ENCODE results near the gene MSL3B.

The MSL3B gene

DNA sequence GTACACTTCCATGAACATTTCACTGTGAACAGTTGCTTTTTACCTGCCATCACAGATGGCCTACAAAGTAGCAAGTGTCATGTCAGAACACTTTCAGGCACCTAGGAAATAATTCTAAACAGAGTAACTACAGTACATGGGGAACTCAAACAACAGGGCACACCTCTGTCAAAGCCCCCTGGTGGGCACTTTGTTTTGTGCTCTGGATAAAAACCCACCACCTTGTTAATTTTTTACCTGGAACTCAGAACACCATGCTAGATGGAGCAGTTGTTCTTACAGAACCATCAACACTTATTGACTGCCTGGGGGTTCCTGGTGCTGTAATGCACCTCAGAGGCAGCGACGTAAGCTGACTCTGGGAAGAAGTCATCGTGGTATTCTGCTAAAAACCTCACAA is 2.3 kb downstream of the MSL3B start:
- Histone ChIP-seq H3K36me3 (no peaks in the 10 kb centered on the region), H3K9me3 (no peaks in the 10 kb centered on the region), H3K27ac (no peak overlapping the region), H3K27me3 (no peaks in the 10 kb centered on the region), H3K4me3 (no peak overlapping the region), H3K4me1 (no peaks in the 10 kb centered on the region)
- WGBS (ENCODE audit: insufficient coverage, low coverage, low lambda C conversion rate, missing lambda C conversion rate), result 86% methylated on average over 3 of the region's 3 CpGs
- intact Hi-C loops (cut with DNase I), result no loop called here
- DNase-seq (no peak), ATAC-seq (no peak)
- no peak for TF ChIP-seq POLR2A (IDR thresholded peaks at IDR 0.05)
- TF ChIP-seq, protein P1, sequence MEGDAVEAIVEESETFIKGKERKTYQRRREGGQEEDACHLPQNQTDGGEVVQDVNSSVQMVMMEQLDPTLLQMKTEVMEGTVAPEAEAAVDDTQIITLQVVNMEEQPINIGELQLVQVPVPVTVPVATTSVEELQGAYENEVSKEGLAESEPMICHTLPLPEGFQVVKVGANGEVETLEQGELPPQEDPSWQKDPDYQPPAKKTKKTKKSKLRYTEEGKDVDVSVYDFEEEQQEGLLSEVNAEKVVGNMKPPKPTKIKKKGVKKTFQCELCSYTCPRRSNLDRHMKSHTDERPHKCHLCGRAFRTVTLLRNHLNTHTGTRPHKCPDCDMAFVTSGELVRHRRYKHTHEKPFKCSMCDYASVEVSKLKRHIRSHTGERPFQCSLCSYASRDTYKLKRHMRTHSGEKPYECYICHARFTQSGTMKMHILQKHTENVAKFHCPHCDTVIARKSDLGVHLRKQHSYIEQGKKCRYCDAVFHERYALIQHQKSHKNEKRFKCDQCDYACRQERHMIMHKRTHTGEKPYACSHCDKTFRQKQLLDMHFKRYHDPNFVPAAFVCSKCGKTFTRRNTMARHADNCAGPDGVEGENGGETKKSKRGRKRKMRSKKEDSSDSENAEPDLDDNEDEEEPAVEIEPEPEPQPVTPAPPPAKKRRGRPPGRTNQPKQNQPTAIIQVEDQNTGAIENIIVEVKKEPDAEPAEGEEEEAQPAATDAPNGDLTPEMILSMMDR (IDR thresholded peaks at IDR 0.05), result no peak

DNA sequence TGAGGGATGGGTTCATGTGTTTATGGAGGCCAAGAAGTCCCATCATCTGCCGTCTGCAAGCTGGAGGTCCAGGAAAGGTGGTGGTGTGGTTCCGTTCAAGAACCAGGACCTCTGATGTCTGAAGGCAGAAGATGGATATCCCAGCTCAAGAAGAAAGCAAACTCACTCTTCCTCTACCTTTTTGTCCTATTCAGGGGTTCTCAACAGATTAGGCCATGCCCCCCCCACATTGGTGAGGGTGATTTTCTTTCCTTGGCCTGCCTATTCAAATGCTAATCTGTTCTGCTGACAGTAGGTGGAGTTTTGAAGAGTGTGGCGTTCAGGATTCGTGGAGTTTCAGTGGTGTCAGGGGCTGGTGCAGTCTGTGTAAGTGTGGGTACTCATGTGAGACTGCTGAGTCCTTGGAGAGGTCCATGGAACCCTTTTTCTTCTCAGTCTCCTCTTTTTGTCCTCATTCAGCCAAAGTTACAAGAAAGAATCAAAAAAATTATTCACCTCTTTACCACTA is 5.9 kb downstream of the MSL3B start:
- no peak overlapping the region for H3K4me3 ChIP-seq
- peaks cover 0 to 3% (median 0%) of the 10 kb centered on the region in 4 donors for H3K4me1 ChIP-seq
- H3K27ac ChIP-seq, result no peak overlapping the region
- TF ChIP-seq, protein P1 (IDR thresholded peaks at IDR 0.05), result peak in 1 of 4 donors; percentile 8
- TF ChIP-seq POLR2A (IDR thresholded peaks at IDR 0.05), result no peak
- intact Hi-C loops (cut with DNase I), result no loop called here
- WGBS (ENCODE audit: insufficient coverage, low coverage, low lambda C conversion rate, missing lambda C conversion rate), result 58% methylated on average over 3 of the region's 4 CpGs
- no peak for ATAC-seq
- no peak for DNase-seq
- H3K36me3 ChIP-seq, result no peaks in the 10 kb centered on the region
- H3K9me3 ChIP-seq, result no peaks in the 10 kb centered on the region
- no peaks in the 10 kb centered on the region for H3K27me3 ChIP-seq

DNA sequence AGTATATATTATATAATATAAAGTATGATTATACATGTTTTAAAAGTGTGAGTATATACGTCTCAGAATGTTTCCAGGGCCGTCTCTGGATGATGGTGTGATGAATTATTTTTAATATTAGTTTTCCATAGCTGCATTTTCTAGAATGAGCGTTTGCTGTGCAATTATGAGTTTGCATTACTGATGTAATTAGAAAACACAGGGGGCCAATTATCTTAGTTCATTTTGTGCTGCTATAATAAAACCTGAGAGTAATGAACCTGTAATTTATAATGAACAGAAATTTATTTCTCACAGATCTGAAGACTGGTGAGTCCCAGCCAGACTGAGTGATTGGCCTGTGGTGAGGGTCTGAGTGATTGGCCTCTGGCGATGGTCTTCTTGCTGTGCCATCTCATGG is 9.9 kb downstream of the MSL3B start:
- TF ChIP-seq POLR2A (IDR thresholded peaks at IDR 0.05), result no peak
- TF ChIP-seq, protein P1 (IDR thresholded peaks at IDR 0.05), result no peak
- intact Hi-C loops (cut with DNase I), result no loop called here
- Histone ChIP-seq H3K27ac (no peak overlapping the region), H3K27me3 (no peaks in the 10 kb centered on the region), H3K9me3 (no peaks in the 10 kb centered on the region), H3K4me1 (peaks cover 0 to 4% (median 2%) of the 10 kb centered on the region in 4 donors), H3K4me3 (no peak overlapping the region), H3K36me3 (no peaks in the 10 kb centered on the region)
- DNase-seq, result no peak
- 84% methylated on average over 4 of the region's 4 CpGs for WGBS (ENCODE audit: insufficient coverage, low coverage, low lambda C conversion rate, missing lambda C conversion rate)
- ATAC-seq, result no peak

DNA sequence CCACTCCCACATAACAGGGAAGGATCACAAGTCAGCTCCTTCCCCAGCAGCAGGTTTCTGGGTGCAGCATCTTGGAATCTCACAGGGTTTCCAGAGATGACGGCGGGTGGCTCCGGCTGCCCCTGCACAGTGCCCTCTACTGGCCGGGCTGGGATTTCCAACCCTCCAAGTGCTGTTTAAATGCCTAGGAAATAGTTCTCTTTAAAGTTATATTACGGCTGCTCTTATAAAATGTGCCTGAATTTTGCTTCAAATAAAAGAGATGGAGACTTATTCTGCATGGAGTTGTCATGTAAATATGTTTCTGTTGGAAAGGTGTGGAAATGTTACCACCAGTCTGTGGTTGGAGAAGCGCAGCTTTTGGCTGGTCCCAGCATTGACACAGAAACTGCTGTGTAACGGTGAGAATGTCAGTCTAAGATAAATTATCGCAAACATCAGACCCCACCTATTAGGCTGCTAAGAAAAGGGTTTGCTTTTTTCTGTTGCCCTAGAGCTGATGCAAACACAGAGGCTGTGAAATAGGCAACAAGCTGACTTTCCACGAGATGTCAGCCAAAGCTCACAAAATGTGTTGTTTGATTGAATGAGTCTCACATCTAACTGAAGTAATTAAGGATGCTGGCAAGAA is 10.6 kb downstream of the MSL3B start:
- H3K36me3 ChIP-seq, result no peaks in the 10 kb centered on the region
- TF ChIP-seq, protein P1 (IDR thresholded peaks at IDR 0.05), result peak; percentile 63 to 83 (median 74)
- TF ChIP-seq POLR2A (IDR thresholded peaks at IDR 0.05), result no peak
- H3K4me3 ChIP-seq, result no peak overlapping the region
- DNase-seq (peak; percentile 57 to 70 (median 65)), ATAC-seq (peak; percentile 54 to 62 (median 58))
- H3K9me3 ChIP-seq, result no peaks in the 10 kb centered on the region
- H3K27ac ChIP-seq, result no peak overlapping the region
- intact Hi-C loops (cut with DNase I), result no loop called here
- WGBS (ENCODE audit: insufficient coverage, low coverage, low lambda C conversion rate, missing lambda C conversion rate), result 22% methylated on average over 9 of the region's 9 CpGs
- H3K27me3 ChIP-seq, result no peaks in the 10 kb centered on the region
- H3K4me1 ChIP-seq, result peaks cover 0 to 4% (median 2%) of the 10 kb centered on the region in 4 donors

All from right lobe of liver (tissue), 6 donors.